Measurements from ENCODE around the gene CIDEA. TPM values are rescaled to one million over a fixed set of nuclear protein-coding genes. Genes with fewer than 3 reads are reported as not detected.

The CIDEA gene
- total RNA-seq, 1 donor from 2014 or later = not detected

GRCh38 chr18:12274793-12275192 is 20.6 kb downstream of the CIDEA start:
- no peaks in the 10 kb centered on the region for H3K36me3 ChIP-seq
- peaks cover 3 to 19% of the 10 kb centered on the region in 2 donors for H3K4me1 ChIP-seq
- TF ChIP-seq, protein P1, sequence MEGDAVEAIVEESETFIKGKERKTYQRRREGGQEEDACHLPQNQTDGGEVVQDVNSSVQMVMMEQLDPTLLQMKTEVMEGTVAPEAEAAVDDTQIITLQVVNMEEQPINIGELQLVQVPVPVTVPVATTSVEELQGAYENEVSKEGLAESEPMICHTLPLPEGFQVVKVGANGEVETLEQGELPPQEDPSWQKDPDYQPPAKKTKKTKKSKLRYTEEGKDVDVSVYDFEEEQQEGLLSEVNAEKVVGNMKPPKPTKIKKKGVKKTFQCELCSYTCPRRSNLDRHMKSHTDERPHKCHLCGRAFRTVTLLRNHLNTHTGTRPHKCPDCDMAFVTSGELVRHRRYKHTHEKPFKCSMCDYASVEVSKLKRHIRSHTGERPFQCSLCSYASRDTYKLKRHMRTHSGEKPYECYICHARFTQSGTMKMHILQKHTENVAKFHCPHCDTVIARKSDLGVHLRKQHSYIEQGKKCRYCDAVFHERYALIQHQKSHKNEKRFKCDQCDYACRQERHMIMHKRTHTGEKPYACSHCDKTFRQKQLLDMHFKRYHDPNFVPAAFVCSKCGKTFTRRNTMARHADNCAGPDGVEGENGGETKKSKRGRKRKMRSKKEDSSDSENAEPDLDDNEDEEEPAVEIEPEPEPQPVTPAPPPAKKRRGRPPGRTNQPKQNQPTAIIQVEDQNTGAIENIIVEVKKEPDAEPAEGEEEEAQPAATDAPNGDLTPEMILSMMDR (IDR thresholded peaks at IDR 0.05) = no peak
- intact Hi-C loops (cut with DNase I) = loop anchor here (5.0 kb wide), 2 partner anchors 327 to 383 kb away; partner anchors contain the start of gene SPIRE1
- H3K4me3 ChIP-seq = no peak overlapping the region
- no peaks in the 10 kb centered on the region for H3K9me3 ChIP-seq
- DNase-seq (ENCODE audit: low spot score in 2 of 2) = no peak
- no peaks in the 10 kb centered on the region for H3K27me3 ChIP-seq
- no peak overlapping the region for H3K27ac ChIP-seq

DNA sequence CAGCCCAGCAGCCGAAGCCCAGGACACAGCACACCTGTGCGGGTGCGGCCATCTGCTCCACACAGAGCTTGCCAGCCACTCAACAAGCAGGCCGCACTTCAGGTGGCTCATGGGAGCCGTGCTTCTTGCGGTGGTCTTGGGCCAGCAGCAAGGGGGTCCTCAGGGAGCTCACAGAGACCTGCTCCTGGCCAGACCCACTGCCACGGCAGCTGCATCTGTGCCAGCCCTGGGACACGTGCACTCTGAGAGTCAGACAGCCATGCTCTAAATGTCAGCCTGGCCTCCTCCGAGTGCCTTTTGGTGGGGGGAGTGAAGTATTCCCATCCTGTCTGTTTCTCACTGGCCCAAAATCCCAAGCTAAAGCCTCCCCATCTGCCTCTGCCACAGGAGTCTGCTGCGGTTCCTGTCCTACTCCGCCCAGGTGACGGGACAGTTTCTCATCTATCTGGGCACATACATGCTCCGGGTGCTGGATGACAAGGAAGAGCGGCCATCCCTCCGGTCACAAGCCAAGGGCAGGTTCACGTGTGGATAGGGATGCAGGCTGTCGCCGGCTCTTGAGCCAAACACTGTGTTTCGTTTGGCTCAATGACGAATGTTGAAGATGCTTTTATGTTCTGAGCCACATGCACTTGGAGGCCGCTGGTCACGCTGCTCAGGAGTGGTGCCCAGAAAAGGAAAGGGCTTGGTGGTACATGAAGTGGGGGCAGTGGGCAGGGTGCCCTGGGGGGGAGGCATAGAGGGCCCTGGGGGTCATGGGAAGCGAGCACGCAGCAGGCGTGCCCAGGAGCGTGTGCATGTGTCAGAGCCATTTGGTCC is 22.8 kb downstream of the CIDEA start:
- Histone ChIP-seq H3K4me1 (peaks cover 3 to 26% of the 10 kb centered on the region in 2 donors), H3K9me3 (no peaks in the 10 kb centered on the region), H3K27me3 (no peaks in the 10 kb centered on the region), H3K36me3 (no peaks in the 10 kb centered on the region), H3K27ac (peak overlapping the region; percentile 95 to 99), H3K4me3 (peak overlapping the region in 1 of 2 donors; percentile 66)
- intact Hi-C loops (cut with DNase I) = loop anchor here (5.0 kb wide), 1 partner anchor 330 kb away; no protein-coding TSS in a partner anchor
- TF ChIP-seq, protein P1 (IDR thresholded peaks at IDR 0.05) = no peak
- DNase-seq (ENCODE audit: low spot score in 2 of 2) = no peak

GRCh38 chr18:12278215-12278671 is 24.1 kb downstream of the CIDEA start:
- peak overlapping the region; percentile 95 to 99 for H3K27ac ChIP-seq
- intact Hi-C loops (cut with DNase I) = loop anchor here (2.0 to 5.0 kb wide), 3 partner anchors 31 to 331 kb away; partner anchors contain the start of genes AFG3L2 and TUBB6
- peaks cover 3 to 21% of the 10 kb centered on the region in 2 donors for H3K4me1 ChIP-seq
- H3K4me3 ChIP-seq = peak overlapping the region; percentile 38 to 66
- no peaks in the 10 kb centered on the region for H3K36me3 ChIP-seq
- no peak for DNase-seq (ENCODE audit: low spot score in 2 of 2)
- TF ChIP-seq, protein P1 (IDR thresholded peaks at IDR 0.05) = peak in 1 of 3 experiments; percentile 6
- no peaks in the 10 kb centered on the region for H3K27me3 ChIP-seq
- no peaks in the 10 kb centered on the region for H3K9me3 ChIP-seq

- intact Hi-C loops (cut with DNase I) = loop anchor here (1.0 to 5.0 kb wide), 4 partner anchors 8 to 332 kb away; partner anchors contain the start of genes AFG3L2 and TUBB6
- H3K9me3 ChIP-seq = no peaks in the 10 kb centered on the region
- no peaks in the 10 kb centered on the region for H3K27me3 ChIP-seq
- peak overlapping the region; percentile 95 to 99 for H3K27ac ChIP-seq
- H3K4me3 ChIP-seq = peak overlapping the region; percentile 38 to 66
- H3K4me1 ChIP-seq = peaks cover 3 to 21% of the 10 kb centered on the region in 2 donors
- peak; percentile 73 to 97 for DNase-seq (ENCODE audit: low spot score in 2 of 2)
- no peaks in the 10 kb centered on the region for H3K36me3 ChIP-seq
- TF ChIP-seq, protein P1 (IDR thresholded peaks at IDR 0.05) = peak in 2 of 3 experiments; percentile 12 to 31
Observed at GRCh38 chr18:12278741-12279682, 24.9 kb downstream of the CIDEA start.
